K562 (cell line): ENCODE data around the gene MINK1. TPM values are rescaled to one million over a fixed set of nuclear protein-coding genes. Genes with fewer than 3 reads are reported as not detected.
"Not testable (repeated sequence)": the region's sequence is repeated elsewhere in the genome, so short reads cannot be mapped to it uniquely, and the experiment has no call there.

Experiments
- ATAC-seq: fragments of 200-7000 bp; cut with Tn5 transposase; 3 replicates; pipeline ENCODE4 v1.9.1; 2020; ENCODE audit warnings: moderate library complexity
- BruUV-seq: library from RNA; stranded (reverse); fragments of 400-500 nt; replicated peaks from 2 replicates; lab custom pipeline; 2021; lab: Mats Ljungman, UMichigan
- CTCF ChIA-PET: fragments of 300-600 bp; formaldehyde crosslinking; extraction: SDS; loops from one replicate; lab custom pipeline; 2021; ENCODE audit warnings: low intra/inter-chr PET ratio; lab: Yijun Ruan, JAX
- POLR2A ChIA-PET: fragments of 300-600, 350-650 bp; sonication (Branson Sonifier 250); formaldehyde crosslinking; extraction: SDS; loops from one replicate; lab custom pipeline; 2021; ENCODE audit warnings: antibody characterized with exemption, inconsistent platforms; lab: Yijun Ruan, JAX
- DNase-seq, 4 experiments: peaks; one replicate each; pipeline versions ENCODE4 v3.0.0 to v3.0.0-alpha.2; 2011 to 2018; ENCODE audit warnings: low spot score in 3 of 4, mixed read lengths in 3 of 4; ENCODE audit errors: extremely low read depth in 1 of 4
- FAIRE-seq: peaks from 2 replicates; lab custom pipeline; 2011; peaks lifted over from hg19 to GRCh38; lab: Jason Lieb, UNC
- H2AFZ ChIP-seq: 2 replicates; pipeline ENCODE4 v1.6.0; 2011; ENCODE audit warnings: low read depth, low read length, control low read depth, inconsistent platforms
- H3K27ac ChIP-seq: fragments of 200-600 bp; 3 replicates; pipeline ENCODE4 v1.8.0; 2011; ENCODE audit warnings: low read depth, mild to moderate bottlenecking, control low read depth, inconsistent platforms, low read length, moderate library complexity, mixed read lengths; ENCODE audit errors: extremely low read depth
- H3K27me3 ChIP-seq, 2 experiments: fragments of 300-600 bp in 1 of 2; 2 replicates in 1 of 2; 3 replicates in 1 of 2; pipeline versions ENCODE4 v1.6.0 to v1.8.0; 2011; ENCODE audit warnings: inconsistent platforms in 2 of 2, low read length in 2 of 2, mild to moderate bottlenecking in 1 of 2, mixed read lengths in 1 of 2, moderate library complexity in 1 of 2; ENCODE audit not compliant: control insufficient read depth in 2 of 2, insufficient read depth in 2 of 2
- H3K36me3 ChIP-seq: fragments of 300-600 bp; 3 replicates; pipeline ENCODE4 v1.8.0; 2011; ENCODE audit warnings: mild to moderate bottlenecking, low read length, inconsistent platforms; ENCODE audit not compliant: control insufficient read depth, insufficient read depth
- H3K4me1 ChIP-seq, 2 experiments: fragments of 200-600 bp in 1 of 2; replicated peaks in 1 of 2; 2 replicates in 1 of 2; 3 replicates in 1 of 2; pipeline versions ENCODE4 v1.5.1 to v1.8.0; 2011; ENCODE audit warnings: inconsistent platforms in 2 of 2, low read length in 2 of 2, mild to moderate bottlenecking in 1 of 2, mixed read lengths in 1 of 2, moderate library complexity in 1 of 2; ENCODE audit not compliant: control insufficient read depth in 2 of 2, insufficient read depth in 2 of 2
- H3K4me2 ChIP-seq: 2 replicates; pipeline ENCODE4 v1.6.1; 2011; ENCODE audit warnings: low read length, control low read depth, inconsistent platforms, mixed read lengths; ENCODE audit not compliant: insufficient read depth
- H3K4me3 ChIP-seq: fragments of 200-600 bp; sonication (generic), shearing (Covaris generic); 2 replicates; pipeline ENCODE4 v1.5.1; 2016; ENCODE audit warnings: control low read depth, inconsistent platforms
- H3K79me2 ChIP-seq: fragments of 200-600 bp; 3 replicates; pipeline ENCODE4 v1.8.0; 2011; ENCODE audit warnings: low read length, inconsistent platforms; ENCODE audit not compliant: control insufficient read depth, insufficient read depth
- H3K9ac ChIP-seq, 2 experiments: 2 replicates each; pipeline versions ENCODE4 v1.6.0 to v1.6.1; 2011; ENCODE audit warnings: low read depth in 2 of 2, low read length in 2 of 2, control low read depth in 1 of 2, inconsistent platforms in 1 of 2, mild to moderate bottlenecking in 1 of 2, mixed read lengths in 1 of 2; ENCODE audit not compliant: insufficient read depth in 1 of 2
- H3K9me1 ChIP-seq: one replicate; pipeline ENCODE4 v1.6.0; 2011; ENCODE audit warnings: inconsistent platforms, mild to moderate bottlenecking, low read length, moderate library complexity; ENCODE audit not compliant: control insufficient read depth, insufficient read depth
- H3K9me3 ChIP-seq: replicated peaks from 2 replicates; pipeline ENCODE4 v1.5.1; 2011; ENCODE audit warnings: low read depth, low read length, inconsistent platforms; ENCODE audit not compliant: control insufficient read depth, insufficient read depth
- H4K20me1 ChIP-seq: replicated peaks from 2 replicates; pipeline ENCODE4 v1.6.1; 2011; ENCODE audit warnings: low read length, inconsistent platforms, mixed read lengths; ENCODE audit not compliant: control insufficient read depth, insufficient read depth
- DACH1 ChIP-seq: fragments of 450-650 bp; IDR thresholded peaks from 2 replicates; pipeline ENCODE4 v1.6.1; 2018; ENCODE audit not compliant: partially characterized antibody
- PHF8 ChIP-seq: fragments of 200-600 bp; sonication (generic); IDR thresholded peaks from 2 replicates; pipeline ENCODE4 v1.6.1; 2012; ENCODE audit warnings: mixed run types, mild to moderate bottlenecking, inconsistent platforms, low read length, moderate library complexity, borderline replicate concordance
- WGBS: fragments of 100-300 bp; shearing (Covaris generic); methylation state at CpG from one replicate; pipeline ENCODE4 v1.1.6; 2016; ENCODE audit warnings: low coverage, mixed read lengths; ENCODE audit not compliant: insufficient coverage; ENCODE audit errors: missing lambda C conversion rate; 5-methylcytosine and 5-hydroxymethylcytosine counted together
- in situ Hi-C: fragments of 300-500 bp; cut with MboI; formaldehyde crosslinking; loops from 4 replicates; pipeline ENCODE4 v1.15.0; 2018; ENCODE audit warnings: inconsistent platforms, mixed read lengths
- intact Hi-C: fragments of 100-400 bp; cut with micrococcal nuclease; formaldehyde crosslinking; loops from 2 replicates; pipeline ENCODE4 v1.14.2; 2022
- polyA plus RNA-seq, 8 experiments: library from polyadenylated mRNA; depleted of rRNA in 4 of 8; stranded (reverse) in 5 of 8; unstranded in 3 of 8; fragments of >200 nt; fragmentation: Nextera tagmentation in 2 of 8; fragmentation: Illumina TruSeq in 1 of 8; extraction: Ambion mirVana in 2 of 8; extraction: Trizol in 1 of 8; gene quantifications; 2 replicates each; pipeline versions ENCODE4 v1.2.1 to v1.2.3, GENCODE V29; 2011 to 2014; ENCODE audit warnings: inconsistent platforms in 1 of 8, missing spikeins in 1 of 8
- total RNA-seq, 7 experiments: library from RNA; depleted of rRNA in 6 of 7; stranded (reverse); fragments of >200 nt in 6 of 7; fragmentation: Illumina TruSeq in 2 of 7; extraction: Trizol in 2 of 7; gene quantifications; 2 replicates each; pipeline versions ENCODE4 v1.2.1 to v1.2.3, GENCODE V29; 2011 to 2021; ENCODE audit warnings: low replicate concordance in 1 of 7
- TF ChIP-seq, protein P1 (sequence below): fragments of 450-650 bp; IDR thresholded peaks from 2 replicates; pipeline ENCODE4 v1.6.1; 2016; ENCODE audit warnings: mild to moderate bottlenecking, moderate library complexity
- TF ChIP-seq, protein P2 (sequence below), 2 experiments: IDR thresholded peaks in 1 of 2; conservative IDR thresholded peaks in 1 of 2; 2 replicates each; pipeline ENCODE4 v1.6.1; 2016; ENCODE audit warnings: low read depth in 2 of 2, mild to moderate bottlenecking in 1 of 2, missing compliant biosample characterization in 1 of 2, missing genetic modification characterization in 1 of 2, moderate library complexity in 1 of 2

The MINK1 gene
- total and polyA plus RNA-seq, 9 of the 15 experiments (the other 6 are each of a cell fraction or from before 2014, with no cell fraction given) = 0.11 to 54.2 (median 14.9) TPM

DNA sequence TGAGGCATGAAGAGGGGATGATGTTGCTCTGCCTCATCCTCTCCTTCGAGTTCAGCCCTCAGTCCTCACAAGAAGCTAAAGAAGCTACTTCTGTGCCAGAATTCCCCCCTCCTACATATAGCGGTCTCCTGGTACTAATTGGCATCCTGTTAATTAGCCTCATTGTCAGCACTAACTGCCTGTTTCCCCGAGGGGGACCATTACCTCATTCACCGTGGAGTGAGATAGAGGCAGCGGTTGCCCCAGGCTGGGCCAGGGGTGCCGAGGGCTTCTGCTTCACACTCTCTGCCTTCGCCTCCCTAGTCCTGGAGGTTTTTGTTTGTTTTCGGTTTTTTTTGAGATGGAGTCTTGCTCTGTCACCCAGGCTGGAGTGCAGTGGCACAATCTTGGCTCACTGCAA, 5.7 kb upstream of the MINK1 start (continued):
- TF ChIP-seq PHF8 = no peak

DNA sequence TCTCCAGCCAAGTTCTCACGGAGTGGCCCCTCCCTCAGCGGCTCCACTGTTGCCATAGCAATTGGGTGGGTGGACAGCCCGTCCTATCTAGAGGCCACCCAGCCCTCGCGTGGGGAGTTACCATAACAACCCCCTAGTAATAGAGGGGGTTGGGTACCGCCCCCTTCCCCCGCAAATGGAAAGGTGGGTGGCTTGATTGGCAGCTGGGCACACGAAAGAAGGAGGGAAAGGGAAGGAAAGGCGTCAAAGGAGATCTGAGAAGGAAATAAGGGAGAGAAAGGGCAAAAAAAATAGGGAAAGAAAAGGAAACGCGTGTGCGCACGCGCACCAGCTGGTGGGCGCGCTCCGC, 337 bp upstream of the MINK1 start:
- peaks cover 19 to 35% of the 10 kb centered on the region in 2 experiments; a peak in 4 of 5 replicates for H3K4me1 ChIP-seq
- intact Hi-C loops = loop anchor here (1.0 kb wide), 1 partner anchor 37 kb away; the partner anchor contains the start of gene PSMB6
- H3K27ac ChIP-seq = peak overlapping the region; percentile 69
- CTCF ChIA-PET, POLR2A ChIA-PET, H3K36me3 ChIP-seq, in situ Hi-C loops, DNase-seq, H4K20me1 ChIP-seq, H3K27me3 ChIP-seq, ATAC-seq, H3K9me1 ChIP-seq, BruUV-seq, FAIRE-seq, H3K9me3 ChIP-seq: not testable (repeated sequence)
- H3K9ac ChIP-seq = peak overlapping the region; percentile 61 to 93
- H2AFZ ChIP-seq = peak overlapping the region; percentile 77
- H3K4me3 ChIP-seq = peak overlapping the region; percentile 81
- WGBS = 0% methylated on average over 2 of the region's 17 CpGs
- peak overlapping the region; percentile 94 for H3K4me2 ChIP-seq
- H3K79me2 ChIP-seq = peaks cover 45% of the 10 kb centered on the region
- TF ChIP-seq DACH1 = peak; percentile 82
- TF ChIP-seq, protein P1, sequence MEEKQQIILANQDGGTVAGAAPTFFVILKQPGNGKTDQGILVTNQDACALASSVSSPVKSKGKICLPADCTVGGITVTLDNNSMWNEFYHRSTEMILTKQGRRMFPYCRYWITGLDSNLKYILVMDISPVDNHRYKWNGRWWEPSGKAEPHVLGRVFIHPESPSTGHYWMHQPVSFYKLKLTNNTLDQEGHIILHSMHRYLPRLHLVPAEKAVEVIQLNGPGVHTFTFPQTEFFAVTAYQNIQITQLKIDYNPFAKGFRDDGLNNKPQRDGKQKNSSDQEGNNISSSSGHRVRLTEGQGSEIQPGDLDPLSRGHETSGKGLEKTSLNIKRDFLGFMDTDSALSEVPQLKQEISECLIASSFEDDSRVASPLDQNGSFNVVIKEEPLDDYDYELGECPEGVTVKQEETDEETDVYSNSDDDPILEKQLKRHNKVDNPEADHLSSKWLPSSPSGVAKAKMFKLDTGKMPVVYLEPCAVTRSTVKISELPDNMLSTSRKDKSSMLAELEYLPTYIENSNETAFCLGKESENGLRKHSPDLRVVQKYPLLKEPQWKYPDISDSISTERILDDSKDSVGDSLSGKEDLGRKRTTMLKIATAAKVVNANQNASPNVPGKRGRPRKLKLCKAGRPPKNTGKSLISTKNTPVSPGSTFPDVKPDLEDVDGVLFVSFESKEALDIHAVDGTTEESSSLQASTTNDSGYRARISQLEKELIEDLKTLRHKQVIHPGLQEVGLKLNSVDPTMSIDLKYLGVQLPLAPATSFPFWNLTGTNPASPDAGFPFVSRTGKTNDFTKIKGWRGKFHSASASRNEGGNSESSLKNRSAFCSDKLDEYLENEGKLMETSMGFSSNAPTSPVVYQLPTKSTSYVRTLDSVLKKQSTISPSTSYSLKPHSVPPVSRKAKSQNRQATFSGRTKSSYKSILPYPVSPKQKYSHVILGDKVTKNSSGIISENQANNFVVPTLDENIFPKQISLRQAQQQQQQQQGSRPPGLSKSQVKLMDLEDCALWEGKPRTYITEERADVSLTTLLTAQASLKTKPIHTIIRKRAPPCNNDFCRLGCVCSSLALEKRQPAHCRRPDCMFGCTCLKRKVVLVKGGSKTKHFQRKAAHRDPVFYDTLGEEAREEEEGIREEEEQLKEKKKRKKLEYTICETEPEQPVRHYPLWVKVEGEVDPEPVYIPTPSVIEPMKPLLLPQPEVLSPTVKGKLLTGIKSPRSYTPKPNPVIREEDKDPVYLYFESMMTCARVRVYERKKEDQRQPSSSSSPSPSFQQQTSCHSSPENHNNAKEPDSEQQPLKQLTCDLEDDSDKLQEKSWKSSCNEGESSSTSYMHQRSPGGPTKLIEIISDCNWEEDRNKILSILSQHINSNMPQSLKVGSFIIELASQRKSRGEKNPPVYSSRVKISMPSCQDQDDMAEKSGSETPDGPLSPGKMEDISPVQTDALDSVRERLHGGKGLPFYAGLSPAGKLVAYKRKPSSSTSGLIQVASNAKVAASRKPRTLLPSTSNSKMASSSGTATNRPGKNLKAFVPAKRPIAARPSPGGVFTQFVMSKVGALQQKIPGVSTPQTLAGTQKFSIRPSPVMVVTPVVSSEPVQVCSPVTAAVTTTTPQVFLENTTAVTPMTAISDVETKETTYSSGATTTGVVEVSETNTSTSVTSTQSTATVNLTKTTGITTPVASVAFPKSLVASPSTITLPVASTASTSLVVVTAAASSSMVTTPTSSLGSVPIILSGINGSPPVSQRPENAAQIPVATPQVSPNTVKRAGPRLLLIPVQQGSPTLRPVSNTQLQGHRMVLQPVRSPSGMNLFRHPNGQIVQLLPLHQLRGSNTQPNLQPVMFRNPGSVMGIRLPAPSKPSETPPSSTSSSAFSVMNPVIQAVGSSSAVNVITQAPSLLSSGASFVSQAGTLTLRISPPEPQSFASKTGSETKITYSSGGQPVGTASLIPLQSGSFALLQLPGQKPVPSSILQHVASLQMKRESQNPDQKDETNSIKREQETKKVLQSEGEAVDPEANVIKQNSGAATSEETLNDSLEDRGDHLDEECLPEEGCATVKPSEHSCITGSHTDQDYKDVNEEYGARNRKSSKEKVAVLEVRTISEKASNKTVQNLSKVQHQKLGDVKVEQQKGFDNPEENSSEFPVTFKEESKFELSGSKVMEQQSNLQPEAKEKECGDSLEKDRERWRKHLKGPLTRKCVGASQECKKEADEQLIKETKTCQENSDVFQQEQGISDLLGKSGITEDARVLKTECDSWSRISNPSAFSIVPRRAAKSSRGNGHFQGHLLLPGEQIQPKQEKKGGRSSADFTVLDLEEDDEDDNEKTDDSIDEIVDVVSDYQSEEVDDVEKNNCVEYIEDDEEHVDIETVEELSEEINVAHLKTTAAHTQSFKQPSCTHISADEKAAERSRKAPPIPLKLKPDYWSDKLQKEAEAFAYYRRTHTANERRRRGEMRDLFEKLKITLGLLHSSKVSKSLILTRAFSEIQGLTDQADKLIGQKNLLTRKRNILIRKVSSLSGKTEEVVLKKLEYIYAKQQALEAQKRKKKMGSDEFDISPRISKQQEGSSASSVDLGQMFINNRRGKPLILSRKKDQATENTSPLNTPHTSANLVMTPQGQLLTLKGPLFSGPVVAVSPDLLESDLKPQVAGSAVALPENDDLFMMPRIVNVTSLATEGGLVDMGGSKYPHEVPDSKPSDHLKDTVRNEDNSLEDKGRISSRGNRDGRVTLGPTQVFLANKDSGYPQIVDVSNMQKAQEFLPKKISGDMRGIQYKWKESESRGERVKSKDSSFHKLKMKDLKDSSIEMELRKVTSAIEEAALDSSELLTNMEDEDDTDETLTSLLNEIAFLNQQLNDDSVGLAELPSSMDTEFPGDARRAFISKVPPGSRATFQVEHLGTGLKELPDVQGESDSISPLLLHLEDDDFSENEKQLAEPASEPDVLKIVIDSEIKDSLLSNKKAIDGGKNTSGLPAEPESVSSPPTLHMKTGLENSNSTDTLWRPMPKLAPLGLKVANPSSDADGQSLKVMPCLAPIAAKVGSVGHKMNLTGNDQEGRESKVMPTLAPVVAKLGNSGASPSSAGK = peak; percentile 50
- TF ChIP-seq, protein P2, sequence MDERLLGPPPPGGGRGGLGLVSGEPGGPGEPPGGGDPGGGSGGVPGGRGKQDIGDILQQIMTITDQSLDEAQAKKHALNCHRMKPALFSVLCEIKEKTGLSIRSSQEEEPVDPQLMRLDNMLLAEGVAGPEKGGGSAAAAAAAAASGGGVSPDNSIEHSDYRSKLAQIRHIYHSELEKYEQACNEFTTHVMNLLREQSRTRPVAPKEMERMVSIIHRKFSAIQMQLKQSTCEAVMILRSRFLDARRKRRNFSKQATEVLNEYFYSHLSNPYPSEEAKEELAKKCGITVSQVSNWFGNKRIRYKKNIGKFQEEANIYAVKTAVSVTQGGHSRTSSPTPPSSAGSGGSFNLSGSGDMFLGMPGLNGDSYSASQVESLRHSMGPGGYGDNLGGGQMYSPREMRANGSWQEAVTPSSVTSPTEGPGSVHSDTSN (CRISPR knock-in tag; IDR thresholded peaks at IDR 0.05; ENCODE audit: low read depth) = not testable (repeated sequence)
- TF ChIP-seq, protein P2 (tag; conservative IDR thresholded peaks at IDR 0.05; ENCODE audit: low read depth) = 0 out of 2 replicates have a peak, but pooled peaks have one; percentile 27
